Spinal cord (tissue), 10 donors: ENCODE measurements around the gene EPB41L2. TPM values are rescaled to one million over a fixed set of nuclear protein-coding genes. Genes with fewer than 3 reads are reported as not detected.

Experiments used
- DNase-seq, 6 donors: peaks; one replicate each; pipeline versions ENCODE4 v3.0.0 to v3.0.0-alpha.2; 2013 to 2015; ENCODE audit warnings: low spot score in 6 of 6, low read depth in 4 of 6
- H3K27ac ChIP-seq: one replicate; pipeline ENCODE4 v1.5.1; 2013; ENCODE audit warnings: low read depth, low read length, control low read depth
- H3K27me3 ChIP-seq: one replicate; pipeline ENCODE4 v1.6.1; 2013; ENCODE audit warnings: low read length; ENCODE audit not compliant: control insufficient read depth, insufficient read depth
- H3K36me3 ChIP-seq: one replicate; pipeline ENCODE4 v1.6.1; 2013; ENCODE audit warnings: low read length; ENCODE audit not compliant: control insufficient read depth, insufficient read depth
- H3K4me1 ChIP-seq: one replicate; pipeline ENCODE4 v1.6.1; 2013; ENCODE audit warnings: low read length; ENCODE audit not compliant: control insufficient read depth, insufficient read depth
- H3K4me3 ChIP-seq: one replicate; pipeline ENCODE4 v1.5.1; 2013; ENCODE audit warnings: low read depth, low read length, control low read depth
- H3K9me3 ChIP-seq: one replicate; pipeline ENCODE4 v1.6.1; 2013; ENCODE audit warnings: low read length; ENCODE audit not compliant: control insufficient read depth, insufficient read depth
- WGBS: methylation state at CpG from one replicate; pipeline ENCODE4 v1.1.5; 2013; ENCODE audit warnings: missing lambda C conversion rate; ENCODE audit not compliant: insufficient coverage; 5-methylcytosine and 5-hydroxymethylcytosine counted together
- polyA plus RNA-seq, 2 donors: library from polyadenylated mRNA; unstranded; fragments of 120-200 nt; gene quantifications; one replicate each; pipeline ENCODE4 v1.2.1, GENCODE V29; 2013; ENCODE audit not compliant: insufficient read length in 2 of 2
- total RNA-seq, 2 donors: library from RNA; depleted of rRNA in 1 of 2; stranded (reverse); fragments of 120-200 nt in 1 of 2; fragments of >200 nt in 1 of 2; gene quantifications; one replicate each; pipeline versions ENCODE4 v1.2.3 to v1.2.4, GENCODE V29; 2013 to 2014
- donor health status: healthy.

The EPB41L2 gene
- total and polyA plus RNA-seq, 4 donors, result 122 to 311 (median 267) TPM

GRCh38 chr6:130882370-130882769, 180.7 kb downstream of the EPB41L2 start:
- DNase-seq, result no peak
- H3K4me3 ChIP-seq, result no peak overlapping the region
- H3K27me3 ChIP-seq, result no peaks in the 10 kb centered on the region
- WGBS, result 84% methylated on average over 2 of the region's 4 CpGs
- no peak overlapping the region for H3K27ac ChIP-seq
- H3K36me3 ChIP-seq, result peaks cover 3% of the 10 kb centered on the region
- H3K9me3 ChIP-seq, result no peaks in the 10 kb centered on the region
- H3K4me1 ChIP-seq, result no peaks in the 10 kb centered on the region

- no peak overlapping the region for H3K27ac ChIP-seq
- peaks cover 3% of the 10 kb centered on the region for H3K36me3 ChIP-seq
- no peaks in the 10 kb centered on the region for H3K9me3 ChIP-seq
- DNase-seq, result no peak
- no peak overlapping the region for H3K4me3 ChIP-seq
- no peaks in the 10 kb centered on the region for H3K4me1 ChIP-seq
- H3K27me3 ChIP-seq, result no peaks in the 10 kb centered on the region
- 95% methylated on average over 2 of the region's 6 CpGs for WGBS
Observed at GRCh38 chr6:130879826-130880225, 183.2 kb downstream of the EPB41L2 start.

GRCh38 chr6:130873746-130874145, 189.3 kb downstream of the EPB41L2 start:
- Histone ChIP-seq H3K4me3 (no peak overlapping the region), H3K27ac (no peak overlapping the region), H3K27me3 (no peaks in the 10 kb centered on the region), H3K36me3 (no peaks in the 10 kb centered on the region), H3K9me3 (no peaks in the 10 kb centered on the region), H3K4me1 (no peaks in the 10 kb centered on the region)
- no peak for DNase-seq
- no CpG with 5 or more reads among the region's 5 CpGs for WGBS

- Histone ChIP-seq H3K27ac (no peak overlapping the region), H3K9me3 (no peaks in the 10 kb centered on the region), H3K36me3 (no peaks in the 10 kb centered on the region), H3K27me3 (no peaks in the 10 kb centered on the region), H3K4me1 (no peaks in the 10 kb centered on the region), H3K4me3 (no peak overlapping the region)
- 91% methylated on average over 5 of the region's 8 CpGs for WGBS
- peak; percentile 50 to 94 (median 68) for DNase-seq
Observed at GRCh38 chr6:130872250-130873095, 190.6 kb downstream of the EPB41L2 start.

GRCh38 chr6:130870179-130870880, 192.7 kb downstream of the EPB41L2 start:
- Histone ChIP-seq H3K27me3 (no peaks in the 10 kb centered on the region), H3K36me3 (no peaks in the 10 kb centered on the region), H3K27ac (no peak overlapping the region), H3K9me3 (no peaks in the 10 kb centered on the region), H3K4me1 (no peaks in the 10 kb centered on the region), H3K4me3 (no peak overlapping the region)
- 80% methylated on average over 6 of the region's 9 CpGs for WGBS
- DNase-seq, result no peak

- Histone ChIP-seq H3K9me3 (no peaks in the 10 kb centered on the region), H3K4me3 (no peak overlapping the region), H3K4me1 (no peaks in the 10 kb centered on the region), H3K27me3 (no peaks in the 10 kb centered on the region), H3K27ac (no peak overlapping the region), H3K36me3 (no peaks in the 10 kb centered on the region)
- 94% methylated on average over 9 of the region's 10 CpGs for WGBS
- DNase-seq, result no peak
Observed at GRCh38 chr6:130869681-130870080, 193.4 kb downstream of the EPB41L2 start.

GRCh38 chr6:130865793-130866192, 197.3 kb downstream of the EPB41L2 start:
- H3K9me3 ChIP-seq, result no peaks in the 10 kb centered on the region
- DNase-seq, result no peak
- H3K4me3 ChIP-seq, result no peak overlapping the region
- 100% methylated on average over 1 of the region's 4 CpGs for WGBS
- H3K27ac ChIP-seq, result no peak overlapping the region
- no peaks in the 10 kb centered on the region for H3K4me1 ChIP-seq
- peaks cover 4% of the 10 kb centered on the region for H3K36me3 ChIP-seq
- H3K27me3 ChIP-seq, result no peaks in the 10 kb centered on the region

GRCh38 chr6:130864344-130864743, 198.7 kb downstream of the EPB41L2 start:
- no peak overlapping the region for H3K27ac ChIP-seq
- H3K9me3 ChIP-seq, result no peaks in the 10 kb centered on the region
- H3K4me1 ChIP-seq, result no peaks in the 10 kb centered on the region
- H3K4me3 ChIP-seq, result no peak overlapping the region
- no peaks in the 10 kb centered on the region for H3K27me3 ChIP-seq
- 95% methylated on average over 9 of the region's 11 CpGs for WGBS
- DNase-seq, result no peak
- peaks cover 4% of the 10 kb centered on the region for H3K36me3 ChIP-seq

- Histone ChIP-seq H3K36me3 (peaks cover 4% of the 10 kb centered on the region), H3K27ac (no peak overlapping the region), H3K4me1 (no peaks in the 10 kb centered on the region), H3K27me3 (no peaks in the 10 kb centered on the region), H3K4me3 (no peak overlapping the region), H3K9me3 (no peaks in the 10 kb centered on the region)
- no CpG with 5 or more reads among the region's 4 CpGs for WGBS
- no peak for DNase-seq
Observed at GRCh38 chr6:130863415-130864230, 199.4 kb downstream of the EPB41L2 start.
